Measurements from ENCODE around the gene FIZ1.
A peak's percentile ranks its signal among the peaks of the same experiment; 100 is the strongest.

Gene FIZ1

GRCh38 chr19:55621205-55621672, 21.9 kb upstream of the FIZ1 start:
- TF ChIP-seq POLR2A (IDR thresholded peaks at IDR 0.05; ENCODE audit: extremely low read depth, insufficient read length) (no peak), MAX (IDR thresholded peaks at IDR 0.05; ENCODE audit: low read depth, low read length) (no peak), MYC (IDR thresholded peaks at IDR 0.05; ENCODE audit: low read depth, low read length) (no peak), CTCF (IDR thresholded peaks at IDR 0.05; ENCODE audit: low read depth, low read length) (no peak)
- peak overlapping the region; percentile 25 for H3K4me3 ChIP-seq (ENCODE audit: low read depth, low read length)
- DNase-seq (ENCODE audit: low read depth) = peak; percentile 59

GRCh38 chr19:55620410-55621204, 21.3 kb upstream of the FIZ1 start:
- peak; percentile 91 for DNase-seq (ENCODE audit: low read depth)
- H3K4me3 ChIP-seq (ENCODE audit: low read depth, low read length) = no peak overlapping the region
- TF ChIP-seq MAX (IDR thresholded peaks at IDR 0.05; ENCODE audit: low read depth, low read length) (peak; percentile 53; the same call in 1 of the 2 replicates), MYC (IDR thresholded peaks at IDR 0.05; ENCODE audit: low read depth, low read length) (peak; percentile 45), CTCF (IDR thresholded peaks at IDR 0.05; ENCODE audit: low read depth, low read length) (no peak), POLR2A (IDR thresholded peaks at IDR 0.05; ENCODE audit: extremely low read depth, insufficient read length) (no peak)

GRCh38 chr19:55619286-55619685, 20.0 kb upstream of the FIZ1 start:
- TF ChIP-seq MYC (IDR thresholded peaks at IDR 0.05; ENCODE audit: low read depth, low read length) (no peak), POLR2A (IDR thresholded peaks at IDR 0.05; ENCODE audit: extremely low read depth, insufficient read length) (no peak), MAX (IDR thresholded peaks at IDR 0.05; ENCODE audit: low read depth, low read length) (no peak), CTCF (IDR thresholded peaks at IDR 0.05; ENCODE audit: low read depth, low read length) (no peak)
- DNase-seq (ENCODE audit: low read depth) = no peak
- H3K4me3 ChIP-seq (ENCODE audit: low read depth, low read length) = no peak overlapping the region

- no peak overlapping the region for H3K4me3 ChIP-seq (ENCODE audit: low read depth, low read length)
- TF ChIP-seq CTCF (IDR thresholded peaks at IDR 0.05; ENCODE audit: low read depth, low read length) (no peak), MYC (IDR thresholded peaks at IDR 0.05; ENCODE audit: low read depth, low read length) (no peak), POLR2A (IDR thresholded peaks at IDR 0.05; ENCODE audit: extremely low read depth, insufficient read length) (no peak), MAX (IDR thresholded peaks at IDR 0.05; ENCODE audit: low read depth, low read length) (no peak)
- DNase-seq (ENCODE audit: low read depth) = no peak
Observed at GRCh38 chr19:55618426-55618825, 19.1 kb upstream of the FIZ1 start.

- no peak overlapping the region for H3K4me3 ChIP-seq (ENCODE audit: low read depth, low read length)
- TF ChIP-seq MAX (IDR thresholded peaks at IDR 0.05; ENCODE audit: low read depth, low read length) (no peak), POLR2A (IDR thresholded peaks at IDR 0.05; ENCODE audit: extremely low read depth, insufficient read length) (no peak), MYC (IDR thresholded peaks at IDR 0.05; ENCODE audit: low read depth, low read length) (no peak), CTCF (IDR thresholded peaks at IDR 0.05; ENCODE audit: low read depth, low read length) (no peak)
Observed at GRCh38 chr19:55617426-55617825, 18.1 kb upstream of the FIZ1 start.

More at GRCh38 chr19:55617426-55617825, 18.1 kb upstream of the FIZ1 start:
- no peak for DNase-seq (ENCODE audit: low read depth)

All from NB4 (cell line).